Measurements from ENCODE around the gene RIMS3.
A peak's percentile ranks its signal among the peaks of the same experiment; 100 is the strongest.

The RIMS3 gene

DNA sequence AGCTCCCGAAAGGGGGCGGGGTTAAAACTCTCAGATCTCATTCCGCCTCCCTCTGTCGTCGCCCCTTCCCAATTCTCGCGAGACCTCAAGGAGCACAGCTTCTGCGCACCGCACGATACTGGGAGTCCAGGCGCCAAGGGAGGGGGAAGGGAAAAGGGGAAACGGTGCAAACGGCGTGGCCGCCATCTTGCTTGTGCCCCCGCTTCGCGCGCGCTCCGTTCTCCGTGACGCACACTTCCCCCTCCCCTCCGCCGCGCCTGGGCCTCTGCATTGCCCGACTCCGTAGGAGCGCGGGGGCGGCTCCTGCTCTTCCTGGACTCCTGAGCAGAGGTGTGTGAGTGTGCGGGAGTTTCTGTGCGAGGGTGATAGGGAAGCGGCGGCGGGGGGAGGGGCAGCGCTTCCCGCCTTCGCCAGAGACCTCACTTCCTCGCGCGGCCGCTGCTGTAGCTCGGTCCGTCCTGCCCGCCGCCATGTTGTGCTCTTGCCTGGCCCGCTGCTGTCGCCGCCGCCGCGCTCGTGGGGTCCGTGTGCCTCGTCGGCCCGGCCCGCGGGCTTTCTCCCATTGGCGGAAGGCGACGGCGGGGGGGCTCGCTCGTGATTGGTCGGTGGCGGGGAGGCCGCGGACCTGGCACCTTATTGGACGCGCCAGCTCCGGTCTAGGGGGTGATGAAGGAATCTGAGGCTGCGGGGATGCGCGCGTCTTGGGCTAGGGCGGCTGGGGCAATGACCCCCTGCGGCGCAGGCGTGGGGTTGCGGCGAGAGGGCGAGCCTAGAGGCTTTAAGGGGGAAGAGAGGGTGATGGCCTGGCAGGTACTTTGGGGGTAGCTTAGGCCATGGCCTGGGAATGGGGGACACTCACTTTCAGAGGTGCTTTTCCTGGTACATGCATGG, 26.3 kb upstream of the RIMS3 start, which contains the start of gene NFYC:
Gene NFYC (plus strand): TSS at position 167 of the 891 bp plus-strand sequence. CDS start 47,140 bp downstream, outside the sequence.
- H3K36me3 ChIP-seq (ENCODE audit: control insufficient read depth, insufficient read depth, low read length): no peaks in the 10 kb centered on the region
- no CpG with 5 or more reads among the region's 84 CpGs for whole genome bisulfite sequencing (ENCODE audit: insufficient coverage, insufficient read length)
- DNase-seq (ENCODE audit: low read depth, low spot score): peak; percentile 98
- H3K27me3 ChIP-seq (ENCODE audit: control insufficient read depth, insufficient read depth, low read length): no peaks in the 10 kb centered on the region
- peak within 1 kb of the TSS; percentile 77 for H3K4me3 ChIP-seq (ENCODE audit: low read length)
- no peak within 1 kb of the TSS for H3K27ac ChIP-seq (ENCODE audit: low read length)
- H3K9me3 ChIP-seq (ENCODE audit: control insufficient read depth, insufficient read depth, low read length): no peaks in the 10 kb centered on the region
- H3K4me1 ChIP-seq (ENCODE audit: control insufficient read depth, insufficient read depth, low read length): no peaks in the 10 kb centered on the region

DNA sequence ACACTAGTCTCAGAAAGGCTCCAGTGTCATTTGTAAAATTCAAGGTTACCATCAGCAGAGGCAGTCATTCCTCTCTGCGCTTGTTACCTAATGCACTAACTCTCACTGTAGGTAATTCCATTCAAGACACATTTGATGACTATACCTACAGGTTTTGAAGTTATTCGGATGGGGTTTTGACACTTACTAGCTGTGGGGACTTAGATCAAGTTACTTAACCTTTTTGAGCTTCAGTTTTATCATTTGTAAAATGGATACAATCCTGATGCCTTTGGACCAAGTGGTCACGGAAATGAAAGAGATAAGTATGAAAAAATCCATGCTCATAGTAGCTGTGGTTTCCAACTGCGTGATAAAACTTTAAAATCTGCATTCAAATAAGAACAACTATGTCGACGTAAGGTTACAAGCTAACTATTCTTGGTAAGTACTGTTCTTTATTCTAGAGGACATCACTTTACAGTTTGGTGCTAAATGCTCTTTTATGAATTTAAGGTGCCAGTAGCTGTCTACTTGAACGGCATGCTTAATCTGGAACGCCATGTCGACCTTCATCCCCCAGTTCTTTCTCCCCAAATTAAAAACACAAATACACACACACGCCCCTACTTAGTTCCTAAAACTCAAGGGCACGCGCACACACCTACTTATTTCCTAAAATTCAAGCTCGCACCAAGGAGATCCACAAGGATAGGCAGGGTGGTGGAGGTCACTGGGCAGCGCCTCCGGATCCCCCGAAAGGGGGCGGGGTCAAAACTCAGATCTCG, 25.5 kb upstream of the RIMS3 start:
- no peak for DNase-seq (ENCODE audit: low read depth, low spot score)
- WGBS (ENCODE audit: insufficient coverage, insufficient read length): no CpG with 5 or more reads among the region's 18 CpGs
- H3K4me3 ChIP-seq (ENCODE audit: low read length): peak overlapping the region; percentile 77; the same call in 1 of the 2 replicates
- H3K27ac ChIP-seq (ENCODE audit: low read length): no peak overlapping the region
- H3K27me3 ChIP-seq (ENCODE audit: control insufficient read depth, insufficient read depth, low read length): no peaks in the 10 kb centered on the region
- H3K9me3 ChIP-seq (ENCODE audit: control insufficient read depth, insufficient read depth, low read length): no peaks in the 10 kb centered on the region
- H3K36me3 ChIP-seq (ENCODE audit: control insufficient read depth, insufficient read depth, low read length): no peaks in the 10 kb centered on the region
- no peaks in the 10 kb centered on the region for H3K4me1 ChIP-seq (ENCODE audit: control insufficient read depth, insufficient read depth, low read length)

DNA sequence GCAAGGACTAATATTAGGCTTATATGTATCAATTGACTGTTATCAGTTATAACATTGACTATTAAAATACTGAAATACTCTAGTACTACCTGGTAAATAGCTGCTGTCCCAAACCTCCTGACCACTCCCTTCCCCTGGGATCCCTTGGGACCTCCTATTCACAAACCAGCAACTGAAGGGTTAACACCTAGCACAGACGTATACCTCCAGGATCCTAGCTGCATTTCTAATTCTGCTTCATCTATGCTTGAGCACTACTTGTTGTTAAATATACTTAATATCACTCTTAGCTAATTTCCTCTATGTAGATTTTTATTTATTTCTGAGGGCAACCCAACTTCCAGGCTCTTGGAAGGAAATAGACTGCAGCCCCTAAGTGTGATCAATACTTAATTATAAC, 24.3 kb upstream of the RIMS3 start:
- Histone ChIP-seq H3K27me3 (ENCODE audit: control insufficient read depth, insufficient read depth, low read length) (no peaks in the 10 kb centered on the region), H3K27ac (ENCODE audit: low read length) (no peak overlapping the region)

DNA sequence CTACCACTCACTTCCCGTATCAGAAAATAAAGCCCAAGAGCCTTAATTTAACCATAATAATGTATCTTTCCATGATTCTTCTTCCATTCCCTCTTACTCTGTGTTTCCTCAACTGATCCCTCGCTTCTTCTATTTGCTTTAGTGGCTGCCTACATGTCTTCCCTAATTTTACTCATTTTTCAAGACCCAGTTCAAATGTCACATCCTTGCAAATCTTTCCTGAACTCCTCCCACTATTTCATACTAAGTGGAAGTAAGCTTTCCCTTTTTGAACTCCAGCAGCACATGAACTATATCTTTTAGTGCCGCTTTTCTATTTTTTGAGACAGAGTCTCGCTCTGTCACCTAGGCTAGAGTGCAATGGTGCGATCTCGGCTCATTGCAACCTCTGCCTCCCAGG, 22.2 kb upstream of the RIMS3 start:
- H3K36me3 ChIP-seq (ENCODE audit: control insufficient read depth, insufficient read depth, low read length): no peaks in the 10 kb centered on the region; the same call in 1 of the 2 replicates

More for the DNA sequence above, 24.3 kb upstream of the RIMS3 start:
- Histone ChIP-seq H3K9me3 (ENCODE audit: control insufficient read depth, insufficient read depth, low read length) (no peaks in the 10 kb centered on the region), H3K4me3 (ENCODE audit: low read length) (no peak overlapping the region), H3K4me1 (ENCODE audit: control insufficient read depth, insufficient read depth, low read length) (no peaks in the 10 kb centered on the region), H3K36me3 (ENCODE audit: control insufficient read depth, insufficient read depth, low read length) (no peaks in the 10 kb centered on the region; the same call in 1 of the 2 replicates)
- no peak for DNase-seq (ENCODE audit: low read depth, low spot score)
- WGBS (ENCODE audit: insufficient coverage, insufficient read length): no CpG with 5 or more reads among the region's 1 CpG

DNA sequence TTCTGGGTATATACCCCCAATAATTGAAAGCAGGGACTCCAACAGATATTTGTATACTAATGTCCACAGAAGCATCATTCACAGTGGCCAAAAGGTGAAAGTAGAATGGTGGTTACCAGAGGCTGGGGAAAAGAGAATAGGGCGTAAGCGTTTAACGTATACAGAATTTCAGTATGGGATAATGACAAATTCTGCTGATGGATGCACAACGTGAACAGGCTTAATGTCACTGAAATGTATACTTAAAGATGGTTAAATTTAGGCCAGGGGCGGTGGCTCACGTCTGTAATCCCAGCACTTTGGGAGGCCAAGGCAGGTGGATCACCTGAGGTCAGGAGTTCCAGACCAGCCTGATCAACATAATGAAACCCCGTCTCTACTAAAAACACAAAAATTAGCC, 21.6 kb upstream of the RIMS3 start:
- H3K27ac ChIP-seq (ENCODE audit: low read length): no peak overlapping the region
- H3K4me3 ChIP-seq (ENCODE audit: low read length): no peak overlapping the region
- no peaks in the 10 kb centered on the region for H3K9me3 ChIP-seq (ENCODE audit: control insufficient read depth, insufficient read depth, low read length)
- H3K4me1 ChIP-seq (ENCODE audit: control insufficient read depth, insufficient read depth, low read length): no peaks in the 10 kb centered on the region
- H3K27me3 ChIP-seq (ENCODE audit: control insufficient read depth, insufficient read depth, low read length): no peaks in the 10 kb centered on the region
- 100% methylated on average over 3 of the region's 7 CpGs for WGBS (ENCODE audit: insufficient coverage, insufficient read length)
- no peaks in the 10 kb centered on the region; the same call in 1 of the 2 replicates for H3K36me3 ChIP-seq (ENCODE audit: control insufficient read depth, insufficient read depth, low read length)
- DNase-seq (ENCODE audit: low read depth, low spot score): no peak

More for the DNA sequence above, 22.2 kb upstream of the RIMS3 start:
- Histone ChIP-seq H3K27ac (ENCODE audit: low read length) (no peak overlapping the region), H3K4me3 (ENCODE audit: low read length) (no peak overlapping the region), H3K4me1 (ENCODE audit: control insufficient read depth, insufficient read depth, low read length) (no peaks in the 10 kb centered on the region), H3K27me3 (ENCODE audit: control insufficient read depth, insufficient read depth, low read length) (no peaks in the 10 kb centered on the region), H3K9me3 (ENCODE audit: control insufficient read depth, insufficient read depth, low read length) (no peaks in the 10 kb centered on the region)
- DNase-seq (ENCODE audit: low read depth, low spot score): no peak
- 100% methylated on average over 1 of the region's 6 CpGs for WGBS (ENCODE audit: insufficient coverage, insufficient read length)

DNA sequence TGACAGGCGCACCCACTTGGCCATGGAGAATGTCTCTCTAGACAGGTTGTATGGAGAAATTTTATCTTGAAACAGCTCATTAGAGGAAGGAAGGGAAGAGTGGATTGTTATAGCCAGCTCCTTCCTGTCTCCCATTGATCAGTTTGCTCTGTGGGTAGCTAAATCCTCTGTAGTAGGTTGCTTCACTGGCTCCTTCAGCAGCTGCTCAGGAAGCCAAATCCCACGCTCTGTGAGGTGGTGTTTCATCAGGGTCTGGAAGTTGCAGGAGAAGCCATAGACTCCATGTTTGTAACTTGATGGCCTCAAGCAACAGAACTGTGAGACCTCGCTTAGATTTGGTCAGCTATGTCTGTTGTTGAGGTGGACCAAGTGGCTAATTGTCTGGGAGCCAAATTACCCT, 19.2 kb upstream of the RIMS3 start:
- no peaks in the 10 kb centered on the region for H3K4me1 ChIP-seq (ENCODE audit: control insufficient read depth, insufficient read depth, low read length)
- H3K27ac ChIP-seq (ENCODE audit: low read length): no peak overlapping the region
- H3K4me3 ChIP-seq (ENCODE audit: low read length): no peak overlapping the region
- no peaks in the 10 kb centered on the region; the same call in 1 of the 2 replicates for H3K36me3 ChIP-seq (ENCODE audit: control insufficient read depth, insufficient read depth, low read length)
- no peak for DNase-seq (ENCODE audit: low read depth, low spot score)
- no CpG with 5 or more reads among the region's 3 CpGs for WGBS (ENCODE audit: insufficient coverage, insufficient read length)
- no peaks in the 10 kb centered on the region for H3K27me3 ChIP-seq (ENCODE audit: control insufficient read depth, insufficient read depth, low read length)
- no peaks in the 10 kb centered on the region for H3K9me3 ChIP-seq (ENCODE audit: control insufficient read depth, insufficient read depth, low read length)

DNA sequence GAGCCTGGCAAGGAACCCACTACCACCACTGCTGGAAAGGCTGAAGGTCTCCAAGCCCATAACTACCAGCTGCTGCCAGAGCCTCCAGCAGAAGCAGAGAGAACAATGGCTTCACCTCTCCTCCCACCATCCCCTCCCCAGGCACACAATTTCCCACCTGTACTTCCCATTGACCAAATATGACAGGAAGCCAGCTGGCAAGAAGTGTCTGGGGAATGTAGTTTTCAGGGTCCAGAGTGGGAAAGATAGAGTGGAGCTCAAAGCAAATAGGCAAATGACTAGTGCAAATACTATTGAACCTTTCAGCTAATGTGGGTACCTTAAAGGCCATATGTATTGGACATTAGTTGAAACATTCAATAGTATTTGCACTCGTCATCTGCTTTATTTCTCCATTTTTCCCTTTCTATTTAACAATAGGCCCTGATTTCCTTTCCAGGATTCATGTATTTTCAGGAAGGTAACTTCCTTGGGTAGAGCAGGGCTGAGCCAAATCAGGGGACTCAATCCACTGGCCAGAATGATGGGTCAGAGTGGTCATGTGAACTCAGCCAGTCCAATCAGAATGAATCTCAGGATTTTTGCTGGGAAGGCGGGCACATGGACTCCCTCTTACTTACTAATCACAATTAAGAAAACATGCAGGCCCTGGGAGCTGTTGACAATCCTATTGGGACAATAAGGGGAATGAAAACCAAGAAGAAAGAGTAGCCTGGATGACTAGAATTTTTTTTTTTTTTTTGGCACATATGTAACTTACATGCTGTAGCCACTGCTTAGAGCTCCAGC, 13.9 kb upstream of the RIMS3 start:
- Histone ChIP-seq H3K36me3 (ENCODE audit: control insufficient read depth, insufficient read depth, low read length) (no peaks in the 10 kb centered on the region), H3K27ac (ENCODE audit: low read length) (no peak overlapping the region), H3K4me1 (ENCODE audit: control insufficient read depth, insufficient read depth, low read length) (no peaks in the 10 kb centered on the region), H3K27me3 (ENCODE audit: control insufficient read depth, insufficient read depth, low read length) (no peaks in the 10 kb centered on the region), H3K4me3 (ENCODE audit: low read length) (no peak overlapping the region), H3K9me3 (ENCODE audit: control insufficient read depth, insufficient read depth, low read length) (no peaks in the 10 kb centered on the region)
- DNase-seq (ENCODE audit: low read depth, low spot score): no peak
- no CpG with 5 or more reads among the region's 2 CpGs for WGBS (ENCODE audit: insufficient coverage, insufficient read length)

DNA sequence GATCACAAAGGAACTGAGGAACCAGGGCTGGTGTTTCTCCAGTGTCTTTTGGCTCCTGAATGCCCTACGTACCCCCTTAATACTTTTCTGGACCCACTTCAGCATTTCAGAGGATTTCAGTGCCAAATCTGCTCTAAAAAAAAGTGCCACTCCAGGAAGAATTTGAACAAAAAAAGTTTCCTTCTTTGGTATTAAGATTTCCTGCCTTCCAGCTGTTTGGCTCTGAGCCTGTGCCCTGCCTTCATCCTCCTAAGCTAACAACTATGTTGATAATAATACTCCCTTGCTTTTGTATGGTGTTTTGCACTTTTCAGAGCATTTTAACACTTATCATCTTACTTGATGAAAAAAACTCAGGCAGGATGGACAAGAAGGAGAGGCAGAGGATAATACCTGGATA, 11.0 kb upstream of the RIMS3 start:
- no peaks in the 10 kb centered on the region for H3K36me3 ChIP-seq (ENCODE audit: control insufficient read depth, insufficient read depth, low read length)
- H3K27me3 ChIP-seq (ENCODE audit: control insufficient read depth, insufficient read depth, low read length): no peaks in the 10 kb centered on the region
- no peaks in the 10 kb centered on the region for H3K9me3 ChIP-seq (ENCODE audit: control insufficient read depth, insufficient read depth, low read length)
- H3K4me3 ChIP-seq (ENCODE audit: low read length): no peak overlapping the region
- H3K27ac ChIP-seq (ENCODE audit: low read length): no peak overlapping the region
- no peak for DNase-seq (ENCODE audit: low read depth, low spot score)
- no peaks in the 10 kb centered on the region for H3K4me1 ChIP-seq (ENCODE audit: control insufficient read depth, insufficient read depth, low read length)
- WGBS (ENCODE audit: insufficient coverage, insufficient read length): no CpG with 5 or more reads among the region's 1 CpG

DNA sequence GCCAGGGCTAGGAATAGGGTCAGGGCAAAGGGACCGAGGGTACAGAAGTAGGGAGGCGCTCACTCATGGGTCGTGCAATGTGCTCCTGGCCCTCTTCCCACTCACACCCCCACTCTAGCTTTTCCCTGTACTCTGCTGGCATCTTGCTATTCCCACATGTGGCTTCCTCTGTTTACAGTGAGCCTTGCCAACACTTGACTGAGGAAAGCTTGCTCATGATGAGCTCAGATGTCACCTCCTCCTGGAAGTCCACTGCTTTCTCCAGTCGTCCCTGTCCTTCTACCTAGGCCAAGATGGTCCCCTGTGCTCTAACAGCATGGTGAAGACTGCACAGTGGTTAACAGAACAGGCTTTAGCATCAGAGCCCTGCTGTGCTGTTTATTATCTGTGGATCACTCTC, 8.0 kb upstream of the RIMS3 start:
- DNase-seq (ENCODE audit: low read depth, low spot score): no peak
- Histone ChIP-seq H3K9me3 (ENCODE audit: control insufficient read depth, insufficient read depth, low read length) (no peaks in the 10 kb centered on the region), H3K27ac (ENCODE audit: low read length) (no peak overlapping the region), H3K27me3 (ENCODE audit: control insufficient read depth, insufficient read depth, low read length) (no peaks in the 10 kb centered on the region), H3K36me3 (ENCODE audit: control insufficient read depth, insufficient read depth, low read length) (no peaks in the 10 kb centered on the region), H3K4me1 (ENCODE audit: control insufficient read depth, insufficient read depth, low read length) (peaks cover 2% of the 10 kb centered on the region; the same call in 1 of the 2 replicates), H3K4me3 (ENCODE audit: low read length) (no peak overlapping the region)
- WGBS (ENCODE audit: insufficient coverage, insufficient read length): no CpG with 5 or more reads among the region's 4 CpGs

Measured in iPS DF 6.9 (cell line).